Endodermal cell (in vitro differentiated cells): ENCODE data around the gene IGFBP4. TPM values are rescaled to one million over a fixed set of nuclear protein-coding genes. Genes with fewer than 3 reads are reported as not detected.

ENCODE experiments used
- DNase-seq: peaks from one replicate; pipeline ENCODE4 v3.0.0-alpha.2; 2017
- H3K27ac ChIP-seq: 2 replicates; pipeline ENCODE4 v1.5.1; 2013; ENCODE audit warnings: mild to moderate bottlenecking, low read depth, low read length, moderate library complexity
- H3K27me3 ChIP-seq: 2 replicates; pipeline ENCODE4 v1.6.1; 2013; ENCODE audit warnings: mild to moderate bottlenecking, low read length, moderate library complexity; ENCODE audit not compliant: insufficient read depth, control insufficient read depth, poor library complexity, severe bottlenecking
- H3K36me3 ChIP-seq: 2 replicates; pipeline ENCODE4 v1.7.0; 2013; ENCODE audit warnings: mild to moderate bottlenecking, low read length, moderate library complexity; ENCODE audit not compliant: control insufficient read depth, insufficient read depth
- H3K4me1 ChIP-seq: one replicate; pipeline ENCODE4 v1.7.0; 2013; ENCODE audit warnings: low read length; ENCODE audit not compliant: control insufficient read depth, insufficient read depth
- H3K4me3 ChIP-seq: 2 replicates; pipeline ENCODE4 v1.5.1; 2013; ENCODE audit warnings: mild to moderate bottlenecking, low read length, moderate library complexity
- H3K9ac ChIP-seq: 2 replicates; pipeline ENCODE4 v1.6.1; 2013; ENCODE audit warnings: mild to moderate bottlenecking, low read length, moderate library complexity; ENCODE audit not compliant: poor library complexity, severe bottlenecking; ENCODE audit errors: extremely low read depth
- H3K9me3 ChIP-seq: 2 replicates; pipeline ENCODE4 v1.6.1; 2013; ENCODE audit warnings: mild to moderate bottlenecking, low read length, moderate library complexity; ENCODE audit not compliant: control insufficient read depth
- H3K27ac Mint-ChIP-seq: 2 replicates; pipeline ENCODE4 v1.8.0; 2020; ENCODE audit warnings: mixed read lengths
- H3K27me3 Mint-ChIP-seq: 2 replicates; pipeline ENCODE4 v1.8.0; 2021; ENCODE audit warnings: mild to moderate bottlenecking, mixed read lengths; ENCODE audit not compliant: insufficient read depth
- H3K36me3 Mint-ChIP-seq: 2 replicates; pipeline ENCODE4 v1.8.0; 2020; ENCODE audit warnings: low read depth, mixed read lengths
- H3K4me1 Mint-ChIP-seq: 2 replicates; pipeline ENCODE4 v1.8.0; 2020; ENCODE audit warnings: mixed read lengths
- H3K4me3 Mint-ChIP-seq: 2 replicates; pipeline ENCODE4 v1.8.0; 2020; ENCODE audit warnings: mild to moderate bottlenecking, moderate library complexity, mixed read lengths
- H3K9me3 Mint-ChIP-seq: 2 replicates; pipeline ENCODE4 v1.8.0; 2020; ENCODE audit warnings: mild to moderate bottlenecking, mixed read lengths
- WGBS, 2 experiments: methylation state at CpG; one replicate each; pipeline versions ENCODE4 v1.1.5 to v1.1.7; 2013; ENCODE audit warnings: missing lambda C conversion rate in 2 of 2, mixed read lengths in 1 of 2; ENCODE audit not compliant: insufficient coverage in 1 of 2, insufficient read length in 1 of 2; 5-methylcytosine and 5-hydroxymethylcytosine counted together
- total RNA-seq, 2 donors: library from RNA; stranded (reverse); fragmentation: NEBNext Ultra II Directional in 1 of 2; extraction: Animal tissue kit (Norgen Biotek cat#: 25700) in 1 of 2; gene quantifications; 2 replicates in 1 of 2; 3 replicates in 1 of 2; pipeline ENCODE4 v1.2.1, GENCODE V29; 2021
- TF ChIP-seq, protein P1 (sequence below): fragments of 200-600 bp; sonication (generic); conservative IDR thresholded peaks from 2 replicates; pipeline ENCODE4 v1.5.0; 2021; ENCODE audit warnings: antibody characterized with exemption, mild to moderate bottlenecking

IGFBP4 gene
- total RNA-seq, 2 donors from 2014 or later = 58.3 to 69.0 TPM

DNA sequence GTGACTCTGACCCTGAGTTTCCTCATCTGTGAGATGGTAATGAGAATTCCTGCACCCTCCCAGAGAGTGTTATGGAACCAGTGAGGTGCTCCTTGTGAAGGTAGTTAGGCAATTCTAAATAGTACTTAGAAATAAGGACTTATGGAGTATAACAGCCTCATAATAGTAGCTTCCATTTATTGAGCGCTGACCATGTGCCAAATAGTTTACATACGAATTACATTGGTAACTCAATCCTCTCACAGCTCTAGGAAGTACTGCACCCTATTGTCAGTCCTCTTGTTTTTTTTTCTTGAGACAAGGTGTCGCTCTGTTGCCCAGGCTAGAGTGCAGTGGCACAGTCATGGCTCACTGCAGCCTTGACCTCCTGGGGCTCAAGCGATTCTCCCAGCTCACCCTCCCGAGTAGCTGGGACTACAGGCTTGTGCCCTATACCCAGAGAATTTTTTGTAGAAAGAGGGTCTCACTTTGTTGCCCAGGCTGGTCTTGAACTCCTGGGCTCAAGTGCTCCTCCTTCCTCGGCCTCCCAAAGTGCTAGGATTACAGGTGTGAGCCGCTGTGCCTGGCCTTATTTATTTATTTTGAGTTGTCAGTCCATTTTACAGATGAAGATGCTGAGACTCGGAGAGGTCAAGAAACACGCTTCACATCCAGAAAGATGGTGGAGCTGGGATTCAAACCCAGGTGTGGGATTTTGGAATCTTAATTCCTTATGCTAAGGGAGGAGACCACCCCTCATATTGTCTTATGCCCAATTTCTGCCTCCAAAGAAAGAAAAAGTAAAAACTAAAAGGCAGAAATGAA lies 55.2 kb downstream of the IGFBP4 start:
- Histone ChIP-seq H3K27ac (no peak overlapping the region), H3K9ac (no peak overlapping the region), H3K36me3 (no peaks in the 10 kb centered on the region), H3K4me3 (no peak overlapping the region), H3K27me3 (no peaks in the 10 kb centered on the region), H3K4me1 (no peaks in the 10 kb centered on the region), H3K9me3 (no peaks in the 10 kb centered on the region)
- DNase-seq = no peak
- 82 to 84% methylated on average over 7 to 9 of the region's 9 CpGs for WGBS, 2 experiments
- Mint-ChIP-seq H3K9me3 (peaks cover 5% of the 10 kb centered on the region), H3K27ac (no peak overlapping the region), H3K4me3 (peak overlapping the region; percentile 2), H3K27me3 (no peaks in the 10 kb centered on the region), H3K36me3 (no peaks in the 10 kb centered on the region), H3K4me1 (peaks cover 20% of the 10 kb centered on the region)
- TF ChIP-seq, protein P1, sequence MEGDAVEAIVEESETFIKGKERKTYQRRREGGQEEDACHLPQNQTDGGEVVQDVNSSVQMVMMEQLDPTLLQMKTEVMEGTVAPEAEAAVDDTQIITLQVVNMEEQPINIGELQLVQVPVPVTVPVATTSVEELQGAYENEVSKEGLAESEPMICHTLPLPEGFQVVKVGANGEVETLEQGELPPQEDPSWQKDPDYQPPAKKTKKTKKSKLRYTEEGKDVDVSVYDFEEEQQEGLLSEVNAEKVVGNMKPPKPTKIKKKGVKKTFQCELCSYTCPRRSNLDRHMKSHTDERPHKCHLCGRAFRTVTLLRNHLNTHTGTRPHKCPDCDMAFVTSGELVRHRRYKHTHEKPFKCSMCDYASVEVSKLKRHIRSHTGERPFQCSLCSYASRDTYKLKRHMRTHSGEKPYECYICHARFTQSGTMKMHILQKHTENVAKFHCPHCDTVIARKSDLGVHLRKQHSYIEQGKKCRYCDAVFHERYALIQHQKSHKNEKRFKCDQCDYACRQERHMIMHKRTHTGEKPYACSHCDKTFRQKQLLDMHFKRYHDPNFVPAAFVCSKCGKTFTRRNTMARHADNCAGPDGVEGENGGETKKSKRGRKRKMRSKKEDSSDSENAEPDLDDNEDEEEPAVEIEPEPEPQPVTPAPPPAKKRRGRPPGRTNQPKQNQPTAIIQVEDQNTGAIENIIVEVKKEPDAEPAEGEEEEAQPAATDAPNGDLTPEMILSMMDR = no peak

DNA sequence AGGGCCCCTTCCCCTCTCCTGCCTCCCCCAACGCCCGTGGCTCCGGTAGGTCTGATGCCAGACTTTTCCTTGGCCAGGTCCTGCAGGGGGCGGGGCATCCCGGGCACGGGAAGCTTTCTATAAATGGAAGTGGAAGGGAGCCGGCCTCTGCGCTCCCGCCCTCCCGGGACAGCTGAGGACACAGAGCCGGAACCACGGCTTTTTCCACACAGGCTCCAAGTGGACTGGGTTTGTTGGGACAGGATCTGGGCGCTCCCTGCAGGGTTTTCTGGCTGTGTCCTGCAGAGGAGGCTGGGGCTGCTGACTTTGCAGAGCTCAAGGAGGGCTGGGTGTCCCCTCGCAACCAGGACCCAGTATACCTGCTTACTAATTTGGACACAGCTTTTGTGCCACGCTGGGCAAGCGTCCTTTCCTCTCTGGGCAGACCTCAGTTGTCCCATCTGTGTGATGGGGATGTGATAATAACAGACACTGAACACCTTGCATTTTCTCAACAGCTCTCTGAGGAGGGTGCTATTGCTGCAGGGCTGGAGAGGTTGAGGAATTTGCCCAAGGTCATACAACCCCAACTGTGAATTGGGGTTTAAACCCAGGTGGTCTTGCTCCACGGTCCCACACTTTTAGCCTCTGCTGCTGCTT lies 56.4 kb downstream of the IGFBP4 start:
- Histone ChIP-seq H3K27me3 (no peaks in the 10 kb centered on the region), H3K27ac (no peak overlapping the region), H3K36me3 (no peaks in the 10 kb centered on the region), H3K9me3 (no peaks in the 10 kb centered on the region), H3K4me1 (no peaks in the 10 kb centered on the region), H3K4me3 (no peak overlapping the region), H3K9ac (no peak overlapping the region)
- peak; percentile 95 for DNase-seq
- H3K36me3 Mint-ChIP-seq = no peaks in the 10 kb centered on the region
- peak overlapping the region; percentile 2 for H3K4me3 Mint-ChIP-seq
- no peaks in the 10 kb centered on the region for H3K27me3 Mint-ChIP-seq
- H3K9me3 Mint-ChIP-seq = peaks cover 5% of the 10 kb centered on the region
- TF ChIP-seq, protein P1 = peak; percentile 13
- WGBS, 2 experiments = 61 to 68% methylated on average over 10 to 17 of the region's 17 CpGs
- peaks cover 20% of the 10 kb centered on the region for H3K4me1 Mint-ChIP-seq
- H3K27ac Mint-ChIP-seq = peak overlapping the region; percentile 52

DNA sequence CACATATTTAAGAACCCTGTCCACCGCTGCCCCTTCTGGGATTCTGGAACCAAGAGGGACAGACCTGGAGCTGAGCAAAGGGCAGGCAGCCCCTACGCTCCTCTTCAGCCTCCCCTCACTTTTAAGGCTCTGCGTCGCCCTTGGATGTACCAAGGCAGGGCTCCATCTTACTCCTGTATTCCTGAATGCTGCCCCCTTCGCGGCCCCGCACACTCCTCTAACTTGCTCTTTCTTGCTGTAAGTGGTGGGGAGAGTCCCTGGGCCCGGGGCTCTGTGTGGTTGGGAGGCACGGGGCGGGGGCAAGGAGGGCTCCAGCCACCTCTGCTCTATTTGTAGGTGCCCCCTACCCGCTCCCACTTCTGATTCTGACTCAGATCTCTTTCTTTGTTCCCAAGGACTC lies 56.9 kb downstream of the IGFBP4 start:
- H3K27ac Mint-ChIP-seq = no peak overlapping the region
- Histone ChIP-seq H3K9me3 (no peaks in the 10 kb centered on the region), H3K27ac (no peak overlapping the region), H3K4me3 (no peak overlapping the region), H3K36me3 (no peaks in the 10 kb centered on the region), H3K9ac (no peak overlapping the region), H3K27me3 (no peaks in the 10 kb centered on the region), H3K4me1 (no peaks in the 10 kb centered on the region)
- H3K4me1 Mint-ChIP-seq = peaks cover 18% of the 10 kb centered on the region
- peaks cover 5% of the 10 kb centered on the region for H3K9me3 Mint-ChIP-seq
- DNase-seq = peak; percentile 58
- no peak overlapping the region for H3K4me3 Mint-ChIP-seq
- WGBS, 2 experiments = 92 to 100% methylated on average over 1 to 11 of the region's 11 CpGs
- H3K36me3 Mint-ChIP-seq = no peaks in the 10 kb centered on the region
- H3K27me3 Mint-ChIP-seq = no peaks in the 10 kb centered on the region
- TF ChIP-seq, protein P1 = no peak
